GM18909 (cell line): ENCODE measurements around the gene RNF31.

ENCODE experiments used
- ATAC-seq: cut with Tn5 transposase; IDR thresholded peaks from one replicate; pipeline ENCODE4 v1.9.1; 2021; ENCODE audit warnings: mild to moderate bottlenecking; ENCODE audit not compliant: unreplicated experiment, poor library complexity

The RNF31 gene

DNA sequence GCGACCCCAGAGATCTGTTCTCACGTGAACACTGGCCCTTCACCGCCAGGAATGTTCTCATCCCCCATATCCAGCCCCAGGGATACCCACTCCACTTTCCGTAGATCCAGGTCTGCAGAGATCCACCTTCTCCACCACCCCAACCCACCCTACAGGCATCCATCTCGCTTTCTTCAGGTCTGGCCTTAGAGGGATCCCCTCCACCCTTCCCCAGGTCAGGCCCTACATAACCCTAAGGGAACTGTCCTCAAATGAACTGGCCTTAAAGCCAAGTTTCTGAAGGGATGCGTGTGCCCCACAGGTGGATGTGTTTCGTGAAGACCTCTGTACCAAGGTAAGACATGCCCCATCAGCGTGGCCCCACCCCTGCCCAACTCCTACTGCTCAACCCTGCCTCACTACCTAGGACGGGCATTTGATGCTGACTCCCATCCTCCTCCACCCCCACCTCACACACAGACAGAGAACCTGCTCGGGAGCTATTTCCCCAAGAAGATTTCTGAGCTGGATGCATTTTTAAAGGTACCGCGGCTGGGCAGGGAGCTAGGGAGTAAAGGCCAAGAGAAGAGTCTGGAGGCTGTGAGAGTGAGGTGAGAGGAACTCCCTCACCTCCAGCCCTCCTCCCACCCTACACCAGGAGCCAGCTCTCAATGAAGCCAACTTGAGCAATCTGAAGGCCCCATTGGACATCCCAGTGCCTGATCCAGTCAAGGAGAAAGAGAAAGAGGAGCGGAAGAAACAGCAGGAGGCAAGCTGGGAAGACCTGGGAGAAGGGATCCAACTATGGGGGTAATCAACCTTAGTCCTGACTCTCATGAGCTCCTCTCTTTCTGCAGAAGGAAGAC is 10.4 kb upstream of the RNF31 start:
- no peak for ATAC-seq

DNA sequence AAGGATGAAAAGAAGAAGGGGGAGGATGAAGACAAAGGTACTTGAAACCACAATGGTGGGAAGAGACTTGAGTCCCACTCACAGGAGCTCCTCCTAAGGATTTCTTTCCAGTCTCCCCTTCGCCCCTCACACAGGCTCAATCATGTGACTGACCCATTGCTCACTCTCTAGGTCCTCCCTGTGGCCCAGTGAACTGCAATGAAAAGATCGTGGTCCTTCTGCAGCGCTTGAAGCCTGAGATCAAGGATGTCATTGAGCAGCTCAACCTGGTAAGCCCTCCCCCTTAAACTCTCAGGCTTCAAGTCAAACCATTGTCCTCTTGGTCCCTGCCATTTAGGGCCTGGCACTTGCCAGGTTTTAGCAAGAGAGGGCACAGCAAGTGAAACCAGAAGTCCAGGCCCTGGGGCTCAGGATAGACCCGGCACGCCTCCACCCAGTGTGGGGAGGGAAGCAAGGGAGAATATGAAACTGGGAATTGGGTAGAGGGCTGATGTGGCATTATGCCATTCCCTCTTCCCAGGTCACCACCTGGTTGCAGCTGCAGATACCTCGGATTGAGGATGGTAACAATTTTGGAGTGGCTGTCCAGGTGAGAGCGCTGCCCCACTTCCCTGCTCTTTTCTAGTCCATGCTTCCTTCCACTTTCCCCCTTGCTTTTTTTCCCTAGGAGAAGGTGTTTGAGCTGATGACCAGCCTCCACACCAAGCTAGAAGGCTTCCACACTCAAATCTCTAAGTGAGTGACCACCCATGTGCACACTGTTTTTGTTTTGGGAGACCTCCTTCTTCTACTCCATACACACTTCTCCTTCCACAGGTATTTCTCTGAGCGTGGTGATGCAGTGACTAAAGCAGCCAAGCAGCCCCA is 9.5 kb upstream of the RNF31 start:
- ATAC-seq, result no peak

DNA sequence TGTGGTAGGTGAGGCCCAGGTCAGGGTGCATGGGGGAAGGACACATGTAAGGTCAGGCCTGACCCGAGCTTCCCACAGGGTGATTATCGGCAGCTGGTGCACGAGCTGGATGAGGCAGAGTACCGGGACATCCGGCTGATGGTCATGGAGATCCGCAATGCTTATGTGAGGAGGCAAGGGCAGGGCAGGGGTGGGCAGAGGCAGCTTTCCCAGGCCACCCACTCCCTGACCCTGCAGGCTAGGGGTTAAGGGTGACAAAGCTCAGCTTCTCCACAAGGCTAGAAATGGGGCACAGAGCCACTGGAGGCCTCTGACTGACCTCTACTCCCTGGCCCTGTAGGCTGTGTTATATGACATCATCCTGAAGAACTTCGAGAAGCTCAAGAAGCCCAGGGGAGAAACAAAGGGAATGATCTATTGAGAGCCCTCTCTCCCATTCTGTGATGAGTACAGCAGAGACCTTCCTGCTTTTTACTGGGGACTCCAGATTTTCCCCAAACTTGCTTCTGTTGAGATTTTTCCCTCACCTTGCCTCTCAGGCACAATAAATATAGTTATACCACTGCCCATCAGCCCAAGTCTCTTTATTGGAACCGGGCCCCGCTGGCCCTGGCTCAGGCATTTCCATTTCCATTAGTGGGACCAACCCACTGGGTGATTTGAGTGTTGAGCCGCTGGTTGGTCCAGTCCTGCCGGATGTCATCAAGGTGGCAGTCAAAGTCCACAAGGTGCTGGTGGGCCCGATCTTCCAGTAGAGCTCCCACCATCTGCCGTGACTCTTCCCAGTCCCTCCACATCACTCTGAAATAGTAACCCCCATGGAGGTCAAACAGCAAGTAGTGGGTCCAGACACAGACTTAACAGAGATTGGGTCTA is 8.7 kb upstream of the RNF31 start:
- ATAC-seq, result no peak

DNA sequence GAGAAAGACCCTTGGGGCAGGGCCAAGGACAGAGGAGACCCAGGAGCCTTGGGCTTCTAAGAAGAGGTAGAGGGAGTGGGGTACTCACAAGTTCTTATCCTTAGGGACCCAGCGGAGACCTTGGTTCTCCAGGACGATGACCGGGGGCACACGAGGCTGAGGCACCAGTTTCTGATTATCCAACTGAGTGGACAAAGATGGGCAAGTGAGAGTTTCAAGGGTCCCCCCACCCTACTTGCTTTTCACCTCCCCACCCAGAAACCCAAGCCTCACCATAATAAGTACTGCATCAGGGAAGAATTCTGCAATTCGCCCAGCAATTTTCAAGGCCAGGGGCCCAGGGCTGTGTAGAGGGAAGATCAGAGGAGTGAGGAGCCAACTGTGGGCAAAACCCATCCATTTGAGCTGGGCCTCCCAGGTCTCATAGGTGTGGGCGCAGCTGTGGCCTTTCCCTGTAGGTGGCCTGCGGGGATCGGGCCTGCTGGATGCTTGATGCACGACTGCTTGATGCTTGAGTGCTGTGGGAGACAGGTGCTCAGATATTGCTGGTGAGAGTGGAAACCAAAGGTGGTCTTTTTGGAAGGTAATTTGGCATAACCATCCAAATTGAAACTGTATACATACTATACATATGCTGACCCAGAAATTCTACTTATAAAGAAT is 7.9 kb upstream of the RNF31 start:
- no peak for ATAC-seq

DNA sequence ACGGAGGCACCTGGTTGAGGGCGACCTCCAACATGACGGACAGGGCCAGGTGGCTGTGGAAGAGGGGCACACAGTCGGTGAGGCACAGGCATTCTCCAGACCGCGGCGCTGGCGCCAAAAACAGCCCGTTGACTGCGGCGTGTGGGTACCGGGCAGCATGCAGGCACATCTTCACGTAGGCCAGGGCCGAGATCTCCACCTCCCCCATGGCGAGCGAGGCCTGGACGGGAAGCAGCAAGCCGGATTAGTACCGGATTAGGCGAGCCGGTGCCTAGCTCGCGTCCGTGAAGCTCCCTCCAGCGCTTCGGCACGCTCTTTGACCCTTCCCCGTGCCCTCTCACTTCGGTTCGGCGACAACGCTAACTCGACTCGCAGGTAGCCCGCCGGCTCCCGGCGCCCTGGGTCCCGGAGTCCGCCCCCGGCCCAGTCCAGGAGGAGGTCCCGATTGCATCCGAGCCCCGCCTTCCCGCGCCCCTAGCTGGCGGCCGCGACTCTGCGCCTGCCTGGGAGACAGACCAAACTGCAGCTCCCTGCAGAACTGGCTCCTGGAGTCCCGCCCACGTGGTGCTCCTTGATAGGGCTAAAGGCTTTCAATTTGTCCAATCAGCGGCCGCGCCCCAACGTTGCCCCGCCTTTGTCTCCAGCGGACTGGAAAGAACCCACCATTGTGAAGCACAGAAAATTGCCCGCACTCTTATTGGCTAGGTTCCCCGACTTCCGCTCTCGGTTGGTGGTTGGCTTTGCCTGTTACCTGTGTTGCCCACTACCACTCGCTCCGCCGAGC is 6.0 kb upstream of the RNF31 start, which contains the start of gene EMC9:
EMC9 (minus strand) TSS at position 495 of the 784 bp plus-strand sequence; CDS start at position 208, 287 bp downstream.
- peak; percentile 88 for ATAC-seq

DNA sequence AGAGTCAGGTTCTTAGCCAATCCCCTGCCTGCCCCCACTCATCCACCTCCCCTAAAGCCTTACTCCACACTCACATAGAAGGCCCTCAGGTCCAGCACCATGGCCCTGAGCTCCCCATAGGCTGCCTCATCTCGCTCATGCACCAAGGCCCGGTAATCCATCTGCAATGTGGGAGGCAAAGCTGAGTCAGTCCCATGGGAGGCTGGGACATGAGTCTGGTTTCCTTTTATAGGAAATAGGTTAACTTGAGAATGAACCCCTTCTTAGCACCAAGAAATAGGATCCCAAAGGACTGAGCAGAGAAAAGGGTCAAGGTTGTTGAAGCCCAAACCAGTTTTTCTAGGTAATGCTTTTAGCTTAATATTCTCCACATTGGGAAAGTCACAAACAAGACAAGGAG is 3.8 kb upstream of the RNF31 start:
- no peak for ATAC-seq

DNA sequence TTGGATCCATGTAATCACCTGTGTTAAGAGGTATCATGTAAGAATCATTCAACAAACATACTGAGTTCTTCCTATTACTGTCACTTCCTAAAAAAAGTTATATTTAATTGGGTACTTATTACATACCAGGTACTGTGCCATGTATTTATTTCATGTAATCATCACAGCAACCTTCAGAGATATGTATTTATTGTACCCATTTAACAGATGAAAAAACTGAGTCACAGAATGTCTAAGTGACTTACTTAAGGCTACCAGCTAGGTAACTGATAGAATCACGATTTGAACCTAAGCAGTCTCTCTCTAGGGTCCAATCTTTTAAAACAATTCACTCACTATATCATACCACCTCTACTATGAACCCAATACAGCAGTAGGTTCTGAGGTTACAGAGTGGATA is 2.8 kb upstream of the RNF31 start:
- ATAC-seq, result no peak

DNA sequence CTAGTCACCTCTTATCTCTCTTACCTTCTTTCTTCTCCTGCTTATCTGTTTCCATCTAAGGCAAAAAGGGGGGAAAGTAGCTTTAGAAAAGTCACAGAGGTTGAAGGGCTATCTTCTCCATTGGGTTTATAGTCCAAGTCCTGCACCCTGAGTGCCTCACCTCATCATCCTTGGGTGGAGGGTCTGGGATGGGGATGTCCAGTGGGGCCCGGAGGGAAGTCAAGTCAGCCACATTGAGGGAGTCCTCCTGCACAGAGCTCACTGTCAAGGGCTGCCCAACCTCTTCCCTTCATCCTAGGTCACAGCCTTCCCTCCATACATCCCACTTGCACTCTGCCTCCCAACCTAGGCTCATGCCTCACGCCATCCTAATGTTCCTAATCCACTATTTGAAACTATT is 2.1 kb upstream of the RNF31 start:
- ATAC-seq, result no peak

DNA sequence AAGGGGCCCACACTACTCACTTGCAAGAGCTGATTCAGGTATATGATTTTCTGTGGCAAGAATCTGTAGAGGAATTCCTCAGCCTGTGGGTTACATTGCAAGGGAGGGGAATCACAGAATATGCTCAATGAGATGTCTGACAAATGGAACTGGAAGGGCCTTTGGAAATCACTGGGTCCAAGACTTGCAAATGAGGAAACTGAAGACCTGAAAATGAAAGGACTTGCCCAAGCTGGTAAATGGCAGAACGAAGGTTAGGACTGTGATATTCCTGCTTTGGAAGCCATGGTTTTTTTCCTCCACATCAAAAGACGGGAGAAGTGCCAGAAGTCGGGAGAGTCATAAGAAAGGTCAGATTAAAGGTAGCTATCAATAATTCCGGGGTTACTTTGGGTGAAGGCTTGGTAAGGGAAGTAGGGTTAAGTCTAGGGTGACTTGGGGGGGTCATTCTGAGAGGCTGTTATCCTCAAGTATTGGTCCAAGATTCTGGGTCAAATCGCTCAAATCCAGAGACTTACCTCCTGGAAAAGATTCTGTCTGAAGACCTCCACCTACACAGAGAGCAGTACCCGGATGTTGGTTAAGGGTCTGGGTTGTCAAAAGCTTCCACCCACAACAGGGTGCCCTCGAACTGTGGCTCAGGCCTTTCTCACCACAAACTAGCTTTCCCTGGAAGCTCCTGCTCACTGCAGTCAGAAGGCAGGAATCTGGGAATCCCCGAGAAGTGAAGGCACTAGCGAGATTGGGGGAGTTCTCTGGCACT is 1.4 kb upstream of the RNF31 start:
- no peak for ATAC-seq

DNA sequence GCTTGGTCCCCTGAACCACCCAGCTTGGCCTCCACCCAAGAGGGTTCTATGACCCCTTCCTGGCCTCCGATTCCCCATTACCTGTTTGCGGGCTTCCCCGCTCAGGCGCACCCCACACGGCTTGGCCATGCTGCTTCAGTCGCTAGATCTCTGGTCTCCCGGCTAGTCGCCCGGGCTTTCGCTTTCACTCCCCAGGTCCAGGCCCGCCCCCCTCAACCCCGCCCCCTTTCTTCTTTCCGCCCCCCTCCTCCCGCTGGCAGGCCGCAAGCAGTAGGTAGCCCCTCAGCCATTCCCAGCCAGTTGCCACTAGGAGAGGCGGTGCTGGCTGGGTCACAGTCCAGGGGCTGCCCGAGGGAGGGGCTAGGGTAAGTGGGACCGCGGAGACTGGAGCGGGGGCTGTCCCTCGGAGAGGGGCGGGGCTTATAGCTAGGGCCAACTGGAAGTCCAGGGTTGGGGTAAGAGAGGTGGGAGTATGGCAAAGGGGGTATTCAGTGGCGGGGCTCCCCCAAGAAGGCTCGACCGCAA is 783 bp upstream of the RNF31 start, which contains the start of gene PSME2:
PSME2 (minus strand) TSS at position 158 of the 525 bp plus-strand sequence; CDS start at position 129, 29 bp downstream.
- ATAC-seq, result peak; percentile 66

DNA sequence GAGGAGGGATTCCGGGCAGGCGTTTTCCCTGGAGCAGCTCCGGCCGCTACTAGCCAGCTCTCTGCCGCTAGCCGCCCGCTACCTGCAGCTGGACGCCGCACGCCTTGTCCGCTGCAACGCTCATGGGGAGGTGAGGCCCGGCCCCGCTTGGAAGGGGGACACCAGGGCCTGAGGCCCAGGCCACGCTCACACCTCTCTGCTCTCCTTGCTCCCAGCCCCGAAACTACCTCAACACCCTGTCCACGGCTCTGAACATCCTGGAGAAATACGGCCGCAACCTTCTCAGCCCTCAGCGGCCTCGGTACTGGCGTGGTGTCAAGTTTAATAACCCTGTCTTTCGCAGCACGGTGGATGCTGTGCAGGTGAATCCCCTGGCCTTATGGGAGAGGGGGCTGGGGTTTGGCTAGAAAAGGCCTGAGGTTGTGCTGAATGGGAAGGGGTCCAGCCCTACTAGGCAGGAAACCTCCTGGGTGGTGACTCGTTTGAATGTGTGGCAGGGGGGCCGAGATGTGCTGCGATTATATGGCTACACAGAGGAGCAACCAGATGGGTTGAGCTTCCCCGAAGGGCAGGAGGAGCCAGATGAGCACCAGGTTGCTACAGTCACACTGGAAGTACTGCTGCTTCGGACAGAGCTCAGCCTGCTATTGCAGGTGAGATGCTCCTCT is 597 bp downstream of the RNF31 start:
- ATAC-seq, result no peak

DNA sequence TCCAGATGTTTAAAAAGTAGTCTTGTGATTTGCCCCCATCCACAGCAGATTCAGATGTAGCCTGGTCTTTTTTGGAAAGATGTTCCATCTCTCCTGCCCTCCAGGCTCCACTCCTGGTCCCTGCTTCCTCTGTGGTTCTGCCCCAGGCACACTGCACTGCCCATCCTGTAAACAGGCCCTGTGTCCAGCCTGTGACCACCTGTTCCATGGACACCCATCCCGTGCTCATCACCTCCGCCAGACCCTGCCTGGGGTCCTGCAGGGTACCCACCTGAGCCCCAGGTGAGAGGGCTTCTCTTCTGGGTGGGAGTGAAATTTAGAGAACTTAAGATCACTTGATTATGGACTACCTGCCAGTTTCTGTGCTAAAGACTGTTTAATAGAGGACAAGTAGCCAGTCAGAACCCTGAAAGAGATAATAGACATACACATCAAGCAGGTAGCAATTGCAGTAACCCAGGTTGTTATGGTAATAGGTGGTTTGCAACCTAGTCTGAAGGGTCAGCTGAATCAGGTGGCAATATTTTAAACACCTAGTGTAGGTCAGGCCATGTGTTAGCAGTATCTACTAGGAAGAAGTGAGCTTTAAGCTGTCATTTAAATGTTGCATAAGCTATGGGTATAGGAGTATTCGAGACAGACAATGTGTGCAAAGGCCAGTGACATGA is 2.1 kb downstream of the RNF31 start:
- ATAC-seq, result no peak

DNA sequence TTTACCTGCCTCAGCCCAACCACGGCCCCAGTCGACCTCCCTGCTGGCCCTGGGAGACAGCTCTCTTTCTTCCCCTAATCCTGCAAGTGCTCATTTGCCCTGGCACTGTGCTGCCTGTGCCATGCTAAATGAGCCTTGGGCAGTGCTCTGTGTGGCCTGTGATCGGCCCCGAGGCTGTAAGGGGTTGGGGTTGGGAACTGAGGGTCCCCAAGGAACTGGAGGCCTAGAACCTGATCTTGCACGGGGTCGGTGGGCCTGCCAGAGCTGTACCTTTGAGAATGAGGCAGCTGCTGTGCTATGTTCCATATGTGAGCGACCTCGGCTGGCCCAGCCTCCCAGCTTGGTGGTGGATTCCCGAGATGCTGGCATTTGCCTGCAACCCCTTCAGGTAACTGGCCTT is 2.8 kb downstream of the RNF31 start:
- no peak for ATAC-seq

DNA sequence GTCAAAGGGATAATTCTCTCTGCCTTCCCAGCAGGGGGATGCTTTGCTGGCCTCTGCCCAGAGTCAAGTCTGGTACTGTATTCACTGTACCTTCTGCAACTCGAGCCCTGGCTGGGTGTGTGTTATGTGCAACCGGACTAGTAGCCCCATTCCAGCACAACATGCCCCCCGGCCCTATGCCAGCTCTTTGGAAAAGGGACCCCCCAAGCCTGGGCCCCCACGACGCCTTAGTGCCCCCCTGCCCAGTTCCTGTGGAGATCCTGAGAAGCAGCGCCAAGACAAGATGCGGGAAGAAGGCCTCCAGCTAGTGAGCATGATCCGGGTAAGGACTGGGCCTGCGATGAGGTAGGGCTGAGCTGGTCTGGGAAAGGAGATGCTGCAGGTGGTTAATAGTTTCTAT is 3.3 kb downstream of the RNF31 start:
- no peak for ATAC-seq

DNA sequence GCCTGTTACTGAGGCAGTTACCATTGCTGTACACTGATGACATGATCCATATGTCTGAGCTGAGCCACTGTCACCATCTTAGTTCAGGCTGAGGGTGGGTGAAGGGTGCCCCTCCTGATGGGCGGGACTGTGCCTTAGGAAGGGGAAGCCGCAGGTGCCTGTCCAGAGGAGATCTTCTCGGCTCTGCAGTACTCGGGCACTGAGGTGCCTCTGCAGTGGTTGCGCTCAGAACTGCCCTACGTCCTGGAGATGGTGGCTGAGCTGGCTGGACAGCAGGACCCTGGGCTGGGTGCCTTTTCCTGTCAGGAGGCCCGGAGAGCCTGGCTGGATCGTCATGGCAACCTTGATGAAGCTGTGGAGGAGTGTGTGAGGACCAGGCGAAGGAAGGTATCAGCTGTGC is 3.7 kb downstream of the RNF31 start:
- ATAC-seq, result no peak

DNA sequence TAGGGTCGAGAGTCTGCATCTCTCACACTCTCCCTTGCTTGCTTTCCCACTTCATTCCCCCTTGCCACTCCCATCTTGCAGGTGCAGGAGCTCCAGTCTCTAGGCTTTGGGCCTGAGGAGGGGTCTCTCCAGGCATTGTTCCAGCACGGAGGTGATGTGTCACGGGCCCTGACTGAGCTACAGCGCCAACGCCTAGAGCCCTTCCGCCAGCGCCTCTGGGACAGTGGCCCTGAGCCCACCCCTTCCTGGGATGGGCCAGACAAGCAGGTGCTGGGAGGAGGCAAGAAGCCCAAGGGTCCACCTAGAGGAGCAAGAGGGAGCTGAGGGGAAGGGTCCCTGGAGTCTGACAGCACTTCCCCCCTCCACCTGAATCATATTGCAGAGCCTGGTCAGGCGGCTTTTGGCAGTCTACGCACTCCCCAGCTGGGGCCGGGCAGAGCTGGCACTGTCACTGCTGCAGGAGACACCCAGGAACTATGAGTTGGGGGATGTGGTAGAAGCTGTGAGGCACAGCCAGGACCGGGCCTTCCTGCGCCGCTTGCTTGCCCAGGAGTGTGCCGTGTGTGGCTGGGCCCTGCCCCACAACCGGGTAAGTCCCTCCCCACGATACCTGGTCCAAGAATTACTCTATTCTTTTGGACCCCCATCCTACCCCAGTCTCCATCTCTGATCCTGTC is 4.2 kb downstream of the RNF31 start:
- ATAC-seq, result no peak
